ENCODE measurements around the gene CXXC5. TPM values are rescaled to one million over a fixed set of nuclear protein-coding genes. Genes with fewer than 3 reads are reported as not detected.

Gene CXXC5
- polyA plus RNA-seq, 1 of the 3 experiments (the other 2 are of a cell fraction) = 47.4 TPM

DNA sequence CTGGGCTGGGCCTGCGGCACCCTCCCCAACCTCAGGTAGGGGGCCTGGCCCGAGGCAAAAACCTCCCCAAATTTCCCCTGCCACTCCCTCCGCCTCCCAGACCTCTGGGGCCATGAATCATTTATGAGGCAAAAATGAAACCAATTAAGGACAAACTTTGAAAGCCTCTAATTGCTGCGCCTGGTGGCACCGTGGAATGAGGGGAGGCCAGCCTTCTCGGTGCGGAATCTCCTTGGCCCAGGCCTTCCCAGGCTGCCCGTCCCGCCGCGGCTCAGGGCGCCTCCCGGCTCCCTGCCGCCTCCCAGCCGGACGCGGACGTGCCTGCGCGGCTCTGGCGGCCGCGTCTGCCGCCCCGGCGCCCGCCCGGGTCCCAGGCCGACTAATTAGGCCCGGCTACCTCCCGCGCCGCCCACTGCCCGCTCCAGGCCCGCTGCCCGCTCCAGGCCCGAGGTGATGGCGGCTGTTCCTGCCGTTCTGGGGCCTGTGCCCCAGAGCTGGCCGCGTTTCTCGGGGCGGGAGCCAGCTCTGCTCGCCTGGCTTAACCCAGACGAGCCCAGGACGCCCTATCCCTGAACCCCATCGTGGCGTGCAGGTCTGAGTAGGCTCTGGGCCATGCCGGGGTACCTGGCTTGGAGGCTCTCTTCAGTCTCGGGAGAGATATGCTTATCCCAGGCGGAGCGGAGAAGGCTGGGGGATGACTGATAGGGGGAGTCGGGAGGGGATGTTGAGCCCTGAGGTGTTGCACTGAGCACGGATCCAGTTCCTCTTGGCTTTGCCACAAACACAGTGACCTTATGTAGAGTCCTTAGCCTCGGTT, 20.1 kb downstream of the CXXC5 start (continued):
- TF ChIP-seq NFIC (IDR thresholded peaks at IDR 0.05; ENCODE audit: borderline replicate concordance) = 0 out of 2 replicates have a peak, but pooled peaks have one; percentile 3

DNA sequence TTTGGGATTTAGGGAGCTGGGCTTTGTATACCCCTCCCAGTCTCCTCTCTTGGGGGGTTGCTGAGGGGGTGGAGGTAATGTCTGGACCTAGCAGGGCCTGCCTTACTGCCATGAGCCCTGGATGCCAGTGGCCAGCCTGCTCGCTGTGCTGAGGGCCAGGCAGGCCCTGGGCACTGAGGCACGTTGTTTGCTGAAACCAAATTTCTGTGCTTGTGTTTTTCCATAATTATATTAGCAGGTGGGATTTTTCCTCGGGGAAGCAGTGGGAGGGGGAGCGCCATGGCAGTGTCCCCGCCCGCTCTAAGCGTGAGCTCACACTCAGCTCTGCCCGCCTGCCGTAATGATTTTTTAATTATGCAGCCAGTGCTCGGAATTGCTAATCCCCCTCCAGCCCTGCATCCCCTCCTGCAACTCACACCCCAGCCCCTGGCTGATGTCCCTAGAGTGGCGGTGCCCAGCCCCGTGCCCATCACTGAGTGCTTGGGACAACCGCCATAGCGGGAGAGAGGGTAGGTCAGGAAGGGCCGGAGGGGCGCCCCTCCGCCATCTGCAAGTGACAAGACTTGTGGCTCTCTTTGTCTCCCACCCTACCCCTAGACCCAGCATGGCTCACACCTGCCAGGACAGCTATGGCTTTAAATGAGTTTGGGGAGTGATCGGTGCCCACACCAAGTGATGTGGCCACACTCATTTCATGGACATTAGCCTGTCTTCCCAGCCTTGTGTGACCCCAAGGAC, 20.9 kb downstream of the CXXC5 start:
- H3K9me2 ChIP-seq = no peaks in the 10 kb centered on the region
- TF ChIP-seq TAF1 (IDR thresholded peaks at IDR 0.05; ENCODE audit: borderline replicate concordance, low read depth, low read length) (no peak), CHD2 (IDR thresholded peaks at IDR 0.05; ENCODE audit: low read length, partially characterized antibody) (no peak), FOXM1 (IDR thresholded peaks at IDR 0.05; ENCODE audit: low read depth) (no peak), NFIC (IDR thresholded peaks at IDR 0.05; ENCODE audit: borderline replicate concordance) (no peak), RAD21 (IDR thresholded peaks at IDR 0.05; ENCODE audit: low read length) (no peak), EP300 (IDR thresholded peaks at IDR 0.05; ENCODE audit: borderline replicate concordance in 1 of 2, low read depth in 1 of 2, low read length in 1 of 2) (no peak), USF1 (IDR thresholded peaks at IDR 0.05; ENCODE audit: borderline replicate concordance, low read depth) (no peak), NRF1 (IDR thresholded peaks at IDR 0.05; ENCODE audit: low read depth, low read length) (no peak), RCOR1 (IDR thresholded peaks at IDR 0.05; ENCODE audit: low read length) (no peak), RXRA (IDR thresholded peaks at IDR 0.05; ENCODE audit: borderline replicate concordance, low read depth) (no peak), MXI1 (IDR thresholded peaks at IDR 0.05; ENCODE audit: low read depth, low read length) (no peak), FOXJ3 (CRISPR knock-in tag; IDR thresholded peaks at IDR 0.05) (no peak), RFX5 (IDR thresholded peaks at IDR 0.05; ENCODE audit: low read length) (no peak), SIN3A (IDR thresholded peaks at IDR 0.05; ENCODE audit: borderline replicate concordance, low read depth, low read length) (no peak)
- TF ChIP-seq, protein P1, sequence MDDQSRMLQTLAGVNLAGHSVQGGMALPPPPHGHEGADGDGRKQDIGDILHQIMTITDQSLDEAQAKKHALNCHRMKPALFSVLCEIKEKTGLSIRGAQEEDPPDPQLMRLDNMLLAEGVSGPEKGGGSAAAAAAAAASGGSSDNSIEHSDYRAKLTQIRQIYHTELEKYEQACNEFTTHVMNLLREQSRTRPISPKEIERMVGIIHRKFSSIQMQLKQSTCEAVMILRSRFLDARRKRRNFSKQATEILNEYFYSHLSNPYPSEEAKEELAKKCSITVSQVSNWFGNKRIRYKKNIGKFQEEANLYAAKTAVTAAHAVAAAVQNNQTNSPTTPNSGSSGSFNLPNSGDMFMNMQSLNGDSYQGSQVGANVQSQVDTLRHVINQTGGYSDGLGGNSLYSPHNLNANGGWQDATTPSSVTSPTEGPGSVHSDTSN (IDR thresholded peaks at IDR 0.05) = no peak
- TF ChIP-seq, protein P2, sequence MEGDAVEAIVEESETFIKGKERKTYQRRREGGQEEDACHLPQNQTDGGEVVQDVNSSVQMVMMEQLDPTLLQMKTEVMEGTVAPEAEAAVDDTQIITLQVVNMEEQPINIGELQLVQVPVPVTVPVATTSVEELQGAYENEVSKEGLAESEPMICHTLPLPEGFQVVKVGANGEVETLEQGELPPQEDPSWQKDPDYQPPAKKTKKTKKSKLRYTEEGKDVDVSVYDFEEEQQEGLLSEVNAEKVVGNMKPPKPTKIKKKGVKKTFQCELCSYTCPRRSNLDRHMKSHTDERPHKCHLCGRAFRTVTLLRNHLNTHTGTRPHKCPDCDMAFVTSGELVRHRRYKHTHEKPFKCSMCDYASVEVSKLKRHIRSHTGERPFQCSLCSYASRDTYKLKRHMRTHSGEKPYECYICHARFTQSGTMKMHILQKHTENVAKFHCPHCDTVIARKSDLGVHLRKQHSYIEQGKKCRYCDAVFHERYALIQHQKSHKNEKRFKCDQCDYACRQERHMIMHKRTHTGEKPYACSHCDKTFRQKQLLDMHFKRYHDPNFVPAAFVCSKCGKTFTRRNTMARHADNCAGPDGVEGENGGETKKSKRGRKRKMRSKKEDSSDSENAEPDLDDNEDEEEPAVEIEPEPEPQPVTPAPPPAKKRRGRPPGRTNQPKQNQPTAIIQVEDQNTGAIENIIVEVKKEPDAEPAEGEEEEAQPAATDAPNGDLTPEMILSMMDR (IDR thresholded peaks at IDR 0.05) = no peak
- peak overlapping the region; percentile 79; the same call in 1 of the 2 replicates for H2AFZ ChIP-seq (ENCODE audit: low read depth)
- H3F3A ChIP-seq (replicated peaks; ENCODE audit: insufficient read depth) = peaks cover 34% of the 10 kb centered on the region
- DNase-seq = no peak
- peaks cover 67 to 93% of the 10 kb centered on the region in 2 experiments for H3K4me1 ChIP-seq (ENCODE audit: control insufficient read depth in 1 of 2, insufficient read depth in 2 of 2, low read depth in 1 of 2, low read length in 1 of 2)
- H3K79me2 ChIP-seq (ENCODE audit: insufficient read depth) = peaks cover 99% of the 10 kb centered on the region
- POLR2A ChIA-PET = interaction anchor here (0.9 to 5.3 kb wide), 10 partner anchors 8 to 41 kb away, joined by 3 to 34 read pairs (median 8); partner anchors contain the start of gene CXXC5
- peak overlapping the region; percentile 92 to 99 for H3K27ac ChIP-seq (ENCODE audit: low read depth in 2 of 2, low read length in 1 of 2)
- CTCF ChIA-PET = interaction anchor here (1.3 to 20.6 kb wide), 9 partner anchors 9 to 98 kb away, joined by 3 to 204 read pairs (median 7); no protein-coding TSS in a partner anchor
- no peaks in the 10 kb centered on the region for H3K36me3 ChIP-seq (replicated peaks in 1 of 2; ENCODE audit: control insufficient read depth in 1 of 2, insufficient read depth in 2 of 2, low read length in 1 of 2)
- H3K4me2 ChIP-seq = peak overlapping the region; percentile 91
- H3K27me3 ChIP-seq (ENCODE audit: insufficient read depth) = no peaks in the 10 kb centered on the region
- H3K9me3 ChIP-seq = no peaks in the 10 kb centered on the region
- H3K9ac ChIP-seq = peak overlapping the region; percentile 84
- H3K4me3 ChIP-seq (ENCODE audit: low read depth in 2 of 2, low read length in 1 of 2) = peak overlapping the region in 1 of 2 experiments; percentile 60; a peak in 2 of 4 replicates
- WGBS (ENCODE audit: low lambda C conversion rate) = 84% methylated on average over 11 of the region's 18 CpGs
- peaks cover 64% of the 10 kb centered on the region for H4K20me1 ChIP-seq (ENCODE audit: insufficient read depth)
